Osteoblast (primary cell): Measurements from ENCODE around the gene TRIM66. TPM values are rescaled to one million over a fixed set of nuclear protein-coding genes. Genes with fewer than 3 reads are reported as not detected.
A peak's percentile ranks its signal among the peaks of the same experiment; 100 is the strongest.

Source experiments
- DNase-seq: peaks from one replicate; pipeline ENCODE4 v3.0.0; 2011; ENCODE audit warnings: low spot score, mixed read lengths; ENCODE audit not compliant: insufficient read length; ENCODE audit errors: missing footprints
- H2AFZ ChIP-seq: 2 replicates; pipeline ENCODE4 v1.6.0; 2011; ENCODE audit warnings: mild to moderate bottlenecking, low read length
- H3K27ac ChIP-seq: 2 replicates; pipeline ENCODE4 v1.5.1; 2011; ENCODE audit warnings: mild to moderate bottlenecking, low read depth, low read length, moderate library complexity
- H3K27me3 ChIP-seq: 2 replicates; pipeline ENCODE4 v1.6.0; 2012; ENCODE audit warnings: mild to moderate bottlenecking, control low read depth, inconsistent platforms, low read length, moderate library complexity; ENCODE audit not compliant: insufficient read depth
- H3K36me3 ChIP-seq: 2 replicates; pipeline ENCODE4 v1.5.1; 2011; ENCODE audit warnings: mild to moderate bottlenecking, low read length, control low read depth, moderate library complexity; ENCODE audit not compliant: insufficient read depth
- H3K4me1 ChIP-seq: 2 replicates; pipeline ENCODE4 v1.5.1; 2011; ENCODE audit warnings: mild to moderate bottlenecking, low read length, control low read depth, moderate library complexity; ENCODE audit not compliant: insufficient read depth
- H3K4me2 ChIP-seq: 2 replicates; pipeline ENCODE4 v1.6.0; 2011; ENCODE audit warnings: mild to moderate bottlenecking, low read length; ENCODE audit not compliant: insufficient read depth
- H3K4me3 ChIP-seq: fragments of 200-600 bp; sonication (generic); 3 replicates; pipeline ENCODE4 v1.5.1; 2012; ENCODE audit warnings: mild to moderate bottlenecking, low read length, inconsistent platforms; ENCODE audit not compliant: insufficient read depth
- H3K79me2 ChIP-seq: 2 replicates; pipeline ENCODE4 v1.6.0; 2012; ENCODE audit warnings: mild to moderate bottlenecking, low read length, control low read depth, inconsistent platforms; ENCODE audit not compliant: insufficient read depth
- H3K9me3 ChIP-seq: 2 replicates; pipeline ENCODE4 v1.5.1; 2011; ENCODE audit warnings: low read depth, low read length, control low read depth
- H4K20me1 ChIP-seq: 2 replicates; pipeline ENCODE4 v1.6.0; 2012; ENCODE audit warnings: mild to moderate bottlenecking, low read length, control low read depth; ENCODE audit not compliant: insufficient read depth
- CTCF ChIP-seq: IDR thresholded peaks from 2 replicates; pipeline ENCODE4 v1.5.1; 2011; ENCODE audit warnings: mild to moderate bottlenecking, low read depth, low read length, moderate library complexity; ENCODE audit errors: extremely low read depth
- total RNA-seq: library from RNA; depleted of rRNA; stranded (reverse); fragments of >200 nt; gene quantifications from 2 replicates; pipeline ENCODE4 v1.2.3, GENCODE V29; 2012

Gene TRIM66
- total RNA-seq, 1 donor, result 9.0 TPM

- H3K36me3 ChIP-seq, result no peaks in the 10 kb centered on the region
- TF ChIP-seq CTCF, result no peak
- no peaks in the 10 kb centered on the region for H3K9me3 ChIP-seq
- no peak overlapping the region for H3K27ac ChIP-seq
- DNase-seq, result no peak
- no peaks in the 10 kb centered on the region for H3K79me2 ChIP-seq
- no peak overlapping the region for H3K4me3 ChIP-seq
- H4K20me1 ChIP-seq, result no peaks in the 10 kb centered on the region
- H3K27me3 ChIP-seq, result no peaks in the 10 kb centered on the region
- no peaks in the 10 kb centered on the region for H3K4me1 ChIP-seq
- H3K4me2 ChIP-seq, result no peak overlapping the region
- no peak overlapping the region for H2AFZ ChIP-seq
These were observed 21.3 kb downstream of the TRIM66 start for GRCh38 chr11:8661001-8661795.

GRCh38 chr11:8658321-8659057, 24.0 kb downstream of the TRIM66 start:
- Histone ChIP-seq H3K4me3 (no peak overlapping the region), H3K36me3 (no peaks in the 10 kb centered on the region), H3K4me1 (no peaks in the 10 kb centered on the region), H3K79me2 (no peaks in the 10 kb centered on the region), H3K27ac (no peak overlapping the region), H3K27me3 (no peaks in the 10 kb centered on the region), H3K4me2 (no peak overlapping the region), H4K20me1 (no peaks in the 10 kb centered on the region), H3K9me3 (no peaks in the 10 kb centered on the region), H2AFZ (peak overlapping the region; percentile 68)
- no peak for DNase-seq
- no peak for TF ChIP-seq CTCF

GRCh38 chr11:8656291-8656690, 26.2 kb downstream of the TRIM66 start:
- no peak for DNase-seq
- H3K36me3 ChIP-seq, result no peaks in the 10 kb centered on the region
- H3K4me1 ChIP-seq, result peaks cover 12% of the 10 kb centered on the region
- no peaks in the 10 kb centered on the region for H4K20me1 ChIP-seq
- no peak overlapping the region for H3K4me2 ChIP-seq
- no peaks in the 10 kb centered on the region for H3K9me3 ChIP-seq
- no peak overlapping the region for H3K4me3 ChIP-seq
- no peaks in the 10 kb centered on the region for H3K27me3 ChIP-seq
- H2AFZ ChIP-seq, result no peak overlapping the region
- H3K27ac ChIP-seq, result no peak overlapping the region
- TF ChIP-seq CTCF, result no peak
- H3K79me2 ChIP-seq, result no peaks in the 10 kb centered on the region

GRCh38 chr11:8654503-8654902, 28.0 kb downstream of the TRIM66 start:
- Histone ChIP-seq H3K36me3 (no peaks in the 10 kb centered on the region), H2AFZ (no peak overlapping the region), H3K4me3 (no peak overlapping the region), H3K4me2 (no peak overlapping the region), H3K79me2 (no peaks in the 10 kb centered on the region), H3K9me3 (no peaks in the 10 kb centered on the region), H3K27me3 (no peaks in the 10 kb centered on the region), H4K20me1 (no peaks in the 10 kb centered on the region), H3K4me1 (peaks cover 20% of the 10 kb centered on the region), H3K27ac (no peak overlapping the region)
- no peak for TF ChIP-seq CTCF
- no peak for DNase-seq
